Breast epithelium (tissue), 3 donors: ENCODE measurements around the gene APOL1.

ENCODE experiments used
- CTCF ChIP-seq, 3 donors: fragments of 450-650 bp; IDR thresholded peaks; one replicate each; pipeline ENCODE4 v1.5.1; 2016 to 2017; ENCODE audit warnings: antibody characterized with exemption in 3 of 3, mild to moderate bottlenecking in 3 of 3, moderate library complexity in 3 of 3
- POLR2A ChIP-seq: fragments of 450-650 bp; IDR thresholded peaks from one replicate; pipeline ENCODE4 v1.6.1; 2016; ENCODE audit warnings: antibody characterized with exemption, mild to moderate bottlenecking, moderate library complexity
- POLR2AphosphoS5 ChIP-seq, 3 donors: sonication (generic); formaldehyde crosslinking; IDR thresholded peaks; one replicate each; pipeline ENCODE4 v1.6.1; 2017; ENCODE audit warnings: antibody characterized with exemption in 3 of 3

GRCh38 chr22:36210224-36210623, 42.7 kb upstream of the APOL1 start:
- TF ChIP-seq POLR2AphosphoS5 (IDR thresholded peaks at IDR 0.05) (no peak), CTCF (IDR thresholded peaks at IDR 0.05) (no peak), POLR2A (no peak)
